Liver (tissue), 9 donors: ENCODE measurements around the gene XNDC1N. TPM values are rescaled to one million over a fixed set of nuclear protein-coding genes. Genes with fewer than 3 reads are reported as not detected.

Experiments used
- DNase-seq: peaks from one replicate; pipeline ENCODE4 v3.0.0-alpha.2; 2017; ENCODE audit warnings: low spot score
- H3K27ac ChIP-seq, 2 donors: one replicate each; pipeline ENCODE4 v1.7.0; 2013; ENCODE audit warnings: inconsistent platforms in 2 of 2, low read length in 2 of 2, control low read depth in 1 of 2, low read depth in 1 of 2, mild to moderate bottlenecking in 1 of 2
- H3K27me3 ChIP-seq, 4 donors: one replicate each; pipeline versions ENCODE4 v1.6.1 to v1.7.0; 2013; ENCODE audit warnings: low read length in 3 of 4, inconsistent platforms in 1 of 4, mild to moderate bottlenecking in 1 of 4, moderate library complexity in 1 of 4; ENCODE audit not compliant: control insufficient read depth in 4 of 4, insufficient read depth in 4 of 4
- H3K36me3 ChIP-seq, 4 donors: one replicate each; pipeline versions ENCODE4 v1.6.1 to v1.7.0; 2013; ENCODE audit warnings: low read length in 3 of 4, mild to moderate bottlenecking in 3 of 4, low read depth in 1 of 4, moderate library complexity in 1 of 4; ENCODE audit not compliant: control insufficient read depth in 4 of 4, insufficient read depth in 3 of 4
- H3K4me1 ChIP-seq, 4 donors: one replicate each; pipeline versions ENCODE4 v1.6.1 to v1.7.0; 2013; ENCODE audit warnings: low read length in 3 of 4, mild to moderate bottlenecking in 3 of 4, moderate library complexity in 1 of 4; ENCODE audit not compliant: control insufficient read depth in 4 of 4, insufficient read depth in 4 of 4
- H3K4me3 ChIP-seq, 3 donors: one replicate each; pipeline versions ENCODE4 v1.6.1 to v1.7.0; 2013; ENCODE audit warnings: low read length in 3 of 3, control low read depth in 1 of 3, low read depth in 1 of 3, mild to moderate bottlenecking in 1 of 3
- H3K9ac ChIP-seq, 2 donors: one replicate each; pipeline ENCODE4 v1.7.0; 2013; ENCODE audit warnings: low read length in 2 of 2, mild to moderate bottlenecking in 2 of 2, moderate library complexity in 2 of 2, control low read depth in 1 of 2, low read depth in 1 of 2
- H3K9me3 ChIP-seq, 4 donors: one replicate each; pipeline versions ENCODE4 v1.6.1 to v1.7.0; 2013; ENCODE audit warnings: low read length in 3 of 4; ENCODE audit not compliant: control insufficient read depth in 4 of 4
- ATF3 ChIP-seq: IDR thresholded peaks from 2 replicates; pipeline ENCODE4 v1.6.1; 2016; ENCODE audit warnings: antibody characterized with exemption
- CTCF ChIP-seq: fragments of 150-350 bp; IDR thresholded peaks from 2 replicates; pipeline ENCODE4 v1.5.1; 2017; ENCODE audit warnings: improper control_type of control experiment, low read depth, low read length; ENCODE audit not compliant: missing input control
- EGR1 ChIP-seq, 2 donors: IDR thresholded peaks; 2 replicates each; pipeline ENCODE4 v1.6.1; 2016 to 2018; ENCODE audit warnings: antibody characterized with exemption in 2 of 2, low read depth in 2 of 2
- FOXA1 ChIP-seq: IDR thresholded peaks from 2 replicates; pipeline ENCODE4 v1.6.1; 2016; ENCODE audit warnings: antibody characterized with exemption
- FOXA2 ChIP-seq: IDR thresholded peaks from 2 replicates; pipeline ENCODE4 v1.6.1; 2016; ENCODE audit warnings: antibody characterized with exemption
- GABPA ChIP-seq, 2 donors: IDR thresholded peaks in 1 of 2; conservative IDR thresholded peaks in 1 of 2; 2 replicates each; pipeline ENCODE4 v1.6.1; 2016; ENCODE audit warnings: antibody characterized with exemption in 2 of 2, mild to moderate bottlenecking in 1 of 2, moderate library complexity in 1 of 2
- HNF4A ChIP-seq, 2 donors: conservative IDR thresholded peaks; 2 replicates each; pipeline ENCODE4 v1.6.1; 2016; ENCODE audit warnings: antibody characterized with exemption in 2 of 2, mild to moderate bottlenecking in 2 of 2
- HNF4G ChIP-seq: IDR thresholded peaks from 2 replicates; pipeline ENCODE4 v1.6.1; 2016; ENCODE audit warnings: antibody characterized with exemption
- JUND ChIP-seq, 2 donors: IDR thresholded peaks; 2 replicates each; pipeline ENCODE4 v1.6.1; 2016; ENCODE audit warnings: antibody characterized with exemption in 2 of 2
- MAX ChIP-seq: IDR thresholded peaks from 2 replicates; pipeline ENCODE4 v1.6.1; 2016; ENCODE audit warnings: antibody characterized with exemption
- NR2F2 ChIP-seq: IDR thresholded peaks from 2 replicates; pipeline ENCODE4 v1.6.1; 2016; ENCODE audit warnings: antibody characterized with exemption
- RAD21 ChIP-seq, 2 donors: IDR thresholded peaks; 2 replicates each; pipeline ENCODE4 v1.6.1; 2016; ENCODE audit warnings: antibody characterized with exemption in 2 of 2, mild to moderate bottlenecking in 2 of 2
- RXRA ChIP-seq, 2 donors: IDR thresholded peaks; 2 replicates each; pipeline ENCODE4 v1.6.1; 2017 to 2018; ENCODE audit warnings: antibody characterized with exemption in 2 of 2, mild to moderate bottlenecking in 1 of 2
- SP1 ChIP-seq: IDR thresholded peaks from 2 replicates; pipeline ENCODE4 v1.6.1; 2018; ENCODE audit warnings: antibody characterized with exemption, mild to moderate bottlenecking
- YY1 ChIP-seq: IDR thresholded peaks from 2 replicates; pipeline ENCODE4 v1.6.1; 2016; ENCODE audit warnings: antibody characterized with exemption, mild to moderate bottlenecking
- ZBTB33 ChIP-seq: IDR thresholded peaks from 2 replicates; pipeline ENCODE4 v1.6.1; 2016; ENCODE audit warnings: antibody characterized with exemption
- WGBS: extraction: QIAGEN DNeasy Blood & Tissue Kit; methylation state at CpG from one replicate; pipeline ENCODE4 v1.1.7; 2013; 5-methylcytosine and 5-hydroxymethylcytosine counted together
- polyA plus RNA-seq, 2 donors: library from polyadenylated mRNA; stranded (reverse) in 1 of 2; unstranded in 1 of 2; fragments of 200-250 nt in 1 of 2; fragments of >200 nt in 1 of 2; fragmentation: Nextera tagmentation in 1 of 2; extraction: Ambion mirVana in 1 of 2; gene quantifications; one replicate each; pipeline versions ENCODE4 v1.2.1 to v1.2.3, GENCODE V29; 2013 to 2015
- total RNA-seq, 2 donors: library from RNA; depleted of rRNA; stranded (reverse); fragments of >200 nt; gene quantifications; one replicate each; pipeline ENCODE4 v1.2.3, GENCODE V29; 2014
- TF ChIP-seq, protein P1 (sequence below): IDR thresholded peaks from 2 replicates; pipeline ENCODE4 v1.6.1; 2016; ENCODE audit warnings: antibody characterized with exemption, mild to moderate bottlenecking
- donor health status: healthy.
- donor health status: healthy.
- donor health status: healthy.
- donor health status: healthy.
- donor health status: healthy.

XNDC1N gene
- total and polyA plus RNA-seq, 4 donors, result 0.59 to 7.9 (median 3.8) TPM

DNA sequence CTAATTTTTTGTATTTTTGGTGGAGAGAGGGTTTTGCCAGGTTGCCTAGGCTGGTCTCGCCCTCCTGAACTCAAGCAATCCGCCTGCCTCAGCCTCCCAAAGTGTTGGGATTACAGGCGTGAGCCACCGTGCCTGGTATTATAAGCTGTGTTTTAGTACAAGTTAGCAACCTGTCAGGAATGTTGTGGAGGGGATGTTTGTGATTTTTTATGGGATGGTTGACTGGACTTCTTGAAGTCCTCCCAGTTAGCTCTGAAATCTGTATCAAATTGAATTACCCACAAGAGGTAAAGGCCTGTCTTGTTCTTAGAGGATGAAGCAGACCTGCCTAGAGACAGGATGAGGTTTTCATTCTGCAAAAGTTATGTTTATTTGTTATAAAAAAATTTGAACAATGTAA lies 36.2 kb upstream of the XNDC1N start:
- Histone ChIP-seq H3K9ac (no peak overlapping the region), H3K9me3 (no peaks in the 10 kb centered on the region), H3K4me3 (no peak overlapping the region), H3K4me1 (no peaks in the 10 kb centered on the region), H3K36me3 (peaks cover 0 to 24% (median 11%) of the 10 kb centered on the region in 4 donors), H3K27ac (no peak overlapping the region), H3K27me3 (no peaks in the 10 kb centered on the region)
- DNase-seq, result no peak
- 98% methylated on average over 4 of the region's 4 CpGs for WGBS
- TF ChIP-seq, protein P1, sequence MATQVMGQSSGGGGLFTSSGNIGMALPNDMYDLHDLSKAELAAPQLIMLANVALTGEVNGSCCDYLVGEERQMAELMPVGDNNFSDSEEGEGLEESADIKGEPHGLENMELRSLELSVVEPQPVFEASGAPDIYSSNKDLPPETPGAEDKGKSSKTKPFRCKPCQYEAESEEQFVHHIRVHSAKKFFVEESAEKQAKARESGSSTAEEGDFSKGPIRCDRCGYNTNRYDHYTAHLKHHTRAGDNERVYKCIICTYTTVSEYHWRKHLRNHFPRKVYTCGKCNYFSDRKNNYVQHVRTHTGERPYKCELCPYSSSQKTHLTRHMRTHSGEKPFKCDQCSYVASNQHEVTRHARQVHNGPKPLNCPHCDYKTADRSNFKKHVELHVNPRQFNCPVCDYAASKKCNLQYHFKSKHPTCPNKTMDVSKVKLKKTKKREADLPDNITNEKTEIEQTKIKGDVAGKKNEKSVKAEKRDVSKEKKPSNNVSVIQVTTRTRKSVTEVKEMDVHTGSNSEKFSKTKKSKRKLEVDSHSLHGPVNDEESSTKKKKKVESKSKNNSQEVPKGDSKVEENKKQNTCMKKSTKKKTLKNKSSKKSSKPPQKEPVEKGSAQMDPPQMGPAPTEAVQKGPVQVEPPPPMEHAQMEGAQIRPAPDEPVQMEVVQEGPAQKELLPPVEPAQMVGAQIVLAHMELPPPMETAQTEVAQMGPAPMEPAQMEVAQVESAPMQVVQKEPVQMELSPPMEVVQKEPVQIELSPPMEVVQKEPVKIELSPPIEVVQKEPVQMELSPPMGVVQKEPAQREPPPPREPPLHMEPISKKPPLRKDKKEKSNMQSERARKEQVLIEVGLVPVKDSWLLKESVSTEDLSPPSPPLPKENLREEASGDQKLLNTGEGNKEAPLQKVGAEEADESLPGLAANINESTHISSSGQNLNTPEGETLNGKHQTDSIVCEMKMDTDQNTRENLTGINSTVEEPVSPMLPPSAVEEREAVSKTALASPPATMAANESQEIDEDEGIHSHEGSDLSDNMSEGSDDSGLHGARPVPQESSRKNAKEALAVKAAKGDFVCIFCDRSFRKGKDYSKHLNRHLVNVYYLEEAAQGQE, result no peak
- TF ChIP-seq GABPA (IDR thresholded peaks at IDR 0.05 in 1 of 2, conservative IDR thresholded peaks at IDR 0.05 in 1 of 2) (no peak), MAX (no peak), EGR1 (IDR thresholded peaks at IDR 0.05; ENCODE audit: low read depth in 2 of 2) (no peak), HNF4G (no peak), ZBTB33 (no peak), JUND (IDR thresholded peaks at IDR 0.05) (no peak), YY1 (no peak), RXRA (IDR thresholded peaks at IDR 0.05) (no peak), RAD21 (IDR thresholded peaks at IDR 0.05) (no peak), HNF4A (conservative IDR thresholded peaks at IDR 0.05) (no peak), FOXA1 (no peak), SP1 (no peak), CTCF (no peak), ATF3 (no peak), NR2F2 (no peak)

DNA sequence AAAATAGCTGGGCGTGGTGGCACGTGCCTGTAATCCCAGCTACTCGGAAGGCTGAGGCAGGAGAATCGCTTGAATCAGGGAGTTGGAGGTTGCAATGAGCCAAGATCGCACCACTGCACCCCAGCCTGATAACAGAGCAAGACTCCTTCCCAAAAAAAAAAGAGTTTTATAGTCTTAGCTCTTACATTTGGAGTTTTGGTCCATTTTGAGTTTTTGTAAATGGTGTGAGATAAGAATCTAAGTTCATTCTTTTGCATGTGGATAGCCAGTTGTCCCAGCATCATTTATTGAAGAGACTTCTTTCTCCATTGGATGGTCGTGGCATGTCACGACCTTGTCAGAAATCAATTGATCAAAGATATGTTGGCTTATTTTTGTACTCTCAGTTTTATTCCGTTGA lies 35.1 kb upstream of the XNDC1N start:
- no peak overlapping the region for H3K9ac ChIP-seq
- no peaks in the 10 kb centered on the region for H3K27me3 ChIP-seq
- H3K9me3 ChIP-seq, result no peaks in the 10 kb centered on the region
- no peak overlapping the region for H3K4me3 ChIP-seq
- no peak overlapping the region for H3K27ac ChIP-seq
- H3K36me3 ChIP-seq, result peaks cover 0 to 22% (median 9%) of the 10 kb centered on the region in 4 donors
- no peaks in the 10 kb centered on the region for H3K4me1 ChIP-seq
- DNase-seq, result no peak
- TF ChIP-seq, protein P1, result no peak
- TF ChIP-seq RAD21 (IDR thresholded peaks at IDR 0.05), result no peak
- TF ChIP-seq ZBTB33, result no peak
- TF ChIP-seq HNF4G, result no peak
- no peak for TF ChIP-seq EGR1 (IDR thresholded peaks at IDR 0.05; ENCODE audit: low read depth in 2 of 2)
- TF ChIP-seq FOXA1, result no peak
- TF ChIP-seq JUND (IDR thresholded peaks at IDR 0.05), result no peak
- TF ChIP-seq ATF3, result no peak
- no peak for TF ChIP-seq NR2F2
- TF ChIP-seq FOXA2, result no peak
- WGBS, result 97% methylated on average over 8 of the region's 8 CpGs
